Esophagus squamous epithelium (tissue), 4 donors: ENCODE data around the gene C2CD4D.

Experiments
- POLR2A ChIP-seq, 4 donors: fragments of 450-650 bp; IDR thresholded peaks; one replicate each; pipeline ENCODE4 v1.6.1; 2017; ENCODE audit warnings: antibody characterized with exemption in 4 of 4, mild to moderate bottlenecking in 4 of 4, moderate library complexity in 3 of 4
- TF ChIP-seq, protein P1 (sequence below), 6 experiments: fragments of 450-650 bp in 4 of 6; fragments of 200-600 bp in 2 of 6; sonication (generic) in 2 of 6; IDR thresholded peaks; one replicate each; pipeline ENCODE4 v1.5.1; 2016 to 2019; ENCODE audit warnings: antibody characterized with exemption in 6 of 6, mild to moderate bottlenecking in 4 of 6, moderate library complexity in 4 of 6

DNA sequence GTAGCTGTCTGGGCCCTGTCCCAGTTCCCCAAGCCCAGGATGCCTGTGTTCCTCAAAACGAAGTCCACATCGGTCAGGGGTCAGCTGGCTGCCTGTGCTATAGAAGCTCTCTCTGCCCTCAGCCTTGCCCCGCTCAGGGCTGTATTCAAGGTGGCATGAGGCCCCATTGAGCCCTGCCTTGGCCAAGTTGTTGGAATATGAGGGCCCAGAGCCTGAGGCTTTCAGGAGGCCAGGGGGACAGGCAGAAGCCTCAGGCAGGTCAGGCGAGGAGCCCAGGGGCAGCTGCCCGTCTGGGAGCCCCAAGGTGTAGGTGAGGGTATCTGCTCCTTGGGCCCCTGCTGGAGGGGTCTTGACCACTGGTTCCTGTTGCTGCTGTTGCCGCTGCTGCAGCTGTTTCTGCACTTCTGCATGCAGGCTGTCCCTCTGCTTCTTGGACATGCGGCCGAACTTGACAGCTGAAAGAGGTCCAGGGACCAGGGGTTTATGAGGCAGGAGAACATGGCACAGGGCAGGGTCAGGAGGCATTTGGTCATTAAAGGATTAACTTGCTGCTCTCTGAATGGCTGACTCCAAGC, 24.6 kb downstream of the C2CD4D start:
- TF ChIP-seq, protein P1, sequence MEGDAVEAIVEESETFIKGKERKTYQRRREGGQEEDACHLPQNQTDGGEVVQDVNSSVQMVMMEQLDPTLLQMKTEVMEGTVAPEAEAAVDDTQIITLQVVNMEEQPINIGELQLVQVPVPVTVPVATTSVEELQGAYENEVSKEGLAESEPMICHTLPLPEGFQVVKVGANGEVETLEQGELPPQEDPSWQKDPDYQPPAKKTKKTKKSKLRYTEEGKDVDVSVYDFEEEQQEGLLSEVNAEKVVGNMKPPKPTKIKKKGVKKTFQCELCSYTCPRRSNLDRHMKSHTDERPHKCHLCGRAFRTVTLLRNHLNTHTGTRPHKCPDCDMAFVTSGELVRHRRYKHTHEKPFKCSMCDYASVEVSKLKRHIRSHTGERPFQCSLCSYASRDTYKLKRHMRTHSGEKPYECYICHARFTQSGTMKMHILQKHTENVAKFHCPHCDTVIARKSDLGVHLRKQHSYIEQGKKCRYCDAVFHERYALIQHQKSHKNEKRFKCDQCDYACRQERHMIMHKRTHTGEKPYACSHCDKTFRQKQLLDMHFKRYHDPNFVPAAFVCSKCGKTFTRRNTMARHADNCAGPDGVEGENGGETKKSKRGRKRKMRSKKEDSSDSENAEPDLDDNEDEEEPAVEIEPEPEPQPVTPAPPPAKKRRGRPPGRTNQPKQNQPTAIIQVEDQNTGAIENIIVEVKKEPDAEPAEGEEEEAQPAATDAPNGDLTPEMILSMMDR (IDR thresholded peaks at IDR 0.05) = no peak
- no peak for TF ChIP-seq POLR2A (IDR thresholded peaks at IDR 0.05)
